Erythroblast (primary cell): ENCODE results near the gene CCSER1.
"Not testable (repeated sequence)": the region's sequence is repeated elsewhere in the genome, so short reads cannot be mapped to it uniquely, and the experiment has no call there.

ENCODE experiments used
- DNase-seq, 2 experiments: peaks; one replicate each; lab custom pipeline; 2025; lab: John Stamatoyannopoulos, UW
- GATA1 ChIP-seq: IDR thresholded peaks from 2 replicates; pipeline ENCODE4 v1.6.1; 2011; ENCODE audit warnings: low read depth, mild to moderate bottlenecking, control low read depth, low read length, moderate library complexity
- POLR2A ChIP-seq: IDR thresholded peaks from 2 replicates; pipeline ENCODE4 v1.6.1; 2011; ENCODE audit warnings: mild to moderate bottlenecking, low read length

Gene CCSER1

DNA sequence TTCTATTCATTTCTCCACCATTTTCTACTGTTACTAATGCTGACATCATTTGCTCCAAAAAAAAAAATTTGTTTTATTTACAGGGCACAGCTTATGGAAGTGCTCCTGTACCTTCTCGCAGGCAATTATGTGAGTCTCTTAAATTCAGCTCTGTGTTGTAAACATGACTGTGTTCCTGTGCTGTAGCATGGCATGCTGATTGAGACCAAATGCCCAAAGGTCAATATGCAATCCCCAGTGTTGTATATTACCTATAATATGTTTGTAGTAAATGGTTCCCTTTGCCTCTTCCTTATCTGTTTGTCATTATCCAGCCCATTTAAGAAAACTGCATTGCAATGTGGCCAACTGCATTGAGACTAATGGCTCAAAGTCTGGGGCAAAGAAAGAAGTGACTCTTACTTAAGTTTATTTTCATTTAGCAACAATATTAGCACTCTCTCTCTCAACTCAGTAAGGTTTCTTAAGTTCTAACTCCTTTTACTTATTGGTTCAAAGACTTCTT, 1156.6 kb downstream of the CCSER1 start:
- no peak for DNase-seq
- TF ChIP-seq GATA1 (no peak), POLR2A (no peak)

DNA sequence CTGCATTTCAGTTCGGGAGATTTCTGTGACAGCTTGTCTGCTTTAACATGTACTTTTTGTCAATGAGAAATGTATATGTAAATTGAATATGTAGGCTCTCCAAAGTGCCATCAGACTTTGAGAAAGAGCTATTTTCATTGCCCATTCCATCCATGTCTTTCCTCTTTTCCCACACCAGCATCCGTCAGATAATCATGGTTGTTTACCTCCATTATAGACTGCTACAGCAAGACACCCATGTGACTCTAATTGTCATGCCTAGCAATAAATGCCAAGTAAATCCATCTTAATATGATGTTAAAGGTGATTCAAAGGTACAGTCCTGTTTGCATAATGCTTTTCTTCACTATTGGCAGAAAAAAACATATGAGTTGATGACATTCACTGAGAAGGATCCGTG, 1157.3 kb downstream of the CCSER1 start:
- no peak for DNase-seq
- TF ChIP-seq POLR2A, result no peak
- no peak for TF ChIP-seq GATA1

DNA sequence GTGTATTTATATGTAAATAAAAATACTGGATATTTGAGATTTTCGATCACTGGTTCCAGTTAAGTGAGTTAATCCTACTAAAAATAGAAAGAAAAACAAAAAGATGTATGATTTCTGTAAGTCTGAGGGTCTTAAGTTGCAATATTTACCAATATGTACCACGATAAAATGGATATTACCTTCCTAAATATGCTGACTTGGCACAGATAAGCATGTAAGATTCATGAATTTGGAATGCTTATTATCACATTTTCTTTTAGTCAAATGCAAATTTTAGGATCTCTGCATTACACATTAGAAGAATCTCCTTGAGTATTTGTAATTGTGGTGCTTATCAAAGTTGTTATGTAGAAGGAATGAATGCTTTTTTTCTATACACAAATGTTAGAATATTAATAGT, 1158.3 kb downstream of the CCSER1 start:
- TF ChIP-seq POLR2A (no peak), GATA1 (no peak)
- no peak for DNase-seq

DNA sequence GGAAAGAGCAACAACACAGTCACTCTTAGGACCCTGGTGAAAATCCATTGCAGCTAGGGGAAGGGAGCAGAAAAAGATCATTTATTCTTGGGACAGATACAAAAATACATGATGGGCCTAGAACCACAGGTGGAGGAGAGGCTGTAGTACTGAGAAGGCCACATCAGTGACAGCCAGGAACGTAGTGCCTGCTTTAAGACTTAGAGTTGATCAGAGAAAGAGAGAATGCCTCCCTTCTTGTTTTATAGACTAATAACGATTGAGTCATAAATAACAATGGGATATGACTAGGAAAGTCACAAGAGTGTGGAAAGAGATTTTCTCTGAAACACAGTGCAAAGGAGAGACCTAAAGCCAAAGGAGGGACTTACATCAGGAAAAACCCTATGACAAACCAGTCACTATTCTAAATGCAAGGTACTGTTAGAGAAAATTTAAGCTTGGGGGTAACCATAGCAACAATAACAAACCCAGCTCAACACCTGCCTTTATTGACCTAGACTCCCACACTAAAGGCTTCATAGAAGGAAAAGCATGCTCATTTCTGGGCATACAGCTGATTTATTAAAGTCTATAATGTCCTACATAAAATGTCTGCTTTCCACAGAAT, 1161.6 kb downstream of the CCSER1 start:
- TF ChIP-seq POLR2A (no peak), GATA1 (no peak)
- no peak for DNase-seq

DNA sequence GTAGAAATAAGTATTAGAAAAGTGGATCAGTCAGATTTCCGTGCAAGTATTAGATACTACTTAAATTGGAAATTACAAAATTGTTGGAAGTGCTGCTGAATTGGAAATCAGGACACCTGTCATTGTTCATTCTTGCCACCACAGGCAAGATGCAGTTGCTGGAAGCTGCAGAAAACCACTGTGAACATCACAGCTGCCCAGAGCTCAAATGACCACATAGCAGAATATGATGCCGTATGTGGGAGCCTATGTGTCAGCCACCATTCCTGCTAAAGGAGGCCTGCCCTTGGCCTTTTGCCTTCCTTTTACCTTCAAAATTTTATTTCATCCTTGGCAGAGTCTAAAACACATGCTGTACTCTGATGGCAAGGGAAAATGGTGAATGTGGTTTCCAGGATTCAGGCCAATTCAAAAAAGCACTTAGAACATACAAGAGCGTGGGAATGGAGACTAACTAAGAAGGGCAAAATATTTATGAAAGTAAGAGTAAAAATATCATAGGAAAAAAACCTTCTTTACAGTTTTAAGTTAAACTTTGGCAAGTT, 1171.0 kb downstream of the CCSER1 start:
- TF ChIP-seq POLR2A, result no peak
- TF ChIP-seq GATA1, result no peak

DNA sequence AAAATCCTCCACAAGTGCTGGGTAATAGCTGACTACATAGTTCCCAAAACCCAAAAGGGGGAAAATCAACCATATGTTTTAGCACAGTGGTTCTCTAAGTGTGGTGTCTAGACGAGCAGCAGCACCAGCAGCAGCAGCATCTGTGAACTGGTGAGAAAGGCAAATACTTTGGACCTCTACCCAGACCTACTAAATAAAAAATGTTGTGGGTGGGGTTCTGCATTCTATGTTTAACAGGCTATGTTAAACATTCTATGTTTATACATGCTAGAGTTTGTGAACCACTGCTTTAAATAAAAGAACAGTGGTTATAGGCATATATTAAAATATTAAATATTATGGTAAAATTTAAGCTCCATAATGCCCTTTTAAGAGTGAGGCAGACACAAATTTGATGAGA, 1171.6 kb downstream of the CCSER1 start:
- DNase-seq, result no peak
- TF ChIP-seq POLR2A, result no peak
- TF ChIP-seq GATA1, result no peak

More for the DNA sequence above, 1171.0 kb downstream of the CCSER1 start:
- no peak for DNase-seq

DNA sequence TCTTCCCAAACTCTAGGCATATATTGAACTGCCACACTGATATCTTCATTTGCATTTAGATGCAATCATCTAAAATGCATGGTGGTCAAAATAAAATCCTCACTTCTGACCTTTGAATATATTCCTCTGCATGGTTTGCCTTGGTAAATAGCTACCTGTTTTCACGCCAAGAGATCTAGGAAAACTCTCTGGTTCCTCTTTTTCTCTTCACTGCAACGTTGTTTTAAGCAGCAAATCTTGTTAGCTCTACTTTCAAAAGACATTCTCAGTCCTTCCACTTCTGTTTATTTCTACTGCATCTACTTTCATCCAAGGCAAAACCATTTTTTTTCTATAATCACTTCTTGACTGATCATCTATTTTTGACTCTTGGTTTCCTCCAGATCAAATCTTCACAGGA, 1174.9 kb downstream of the CCSER1 start:
- no peak for DNase-seq
- TF ChIP-seq GATA1, result peak; percentile 17
- TF ChIP-seq POLR2A, result no peak

DNA sequence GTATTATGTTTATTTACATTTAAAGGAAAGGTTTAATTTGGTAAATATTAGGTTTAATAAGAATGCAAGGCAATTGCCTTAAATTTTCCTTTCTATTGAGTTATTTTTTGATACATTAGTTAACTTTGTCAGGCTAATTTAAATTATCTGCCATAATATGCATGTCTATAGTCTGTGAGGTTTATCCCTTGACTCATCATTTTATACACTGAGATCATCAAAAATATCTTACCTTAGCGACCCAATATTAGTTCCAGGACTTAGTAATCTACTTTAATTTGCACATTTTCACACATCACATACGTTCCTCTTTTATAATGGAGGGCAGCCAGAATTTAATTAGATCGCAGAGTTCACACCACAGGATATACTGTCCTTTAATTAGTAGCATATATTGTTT, 1177.1 kb downstream of the CCSER1 start:
- TF ChIP-seq GATA1, result no peak
- no peak for TF ChIP-seq POLR2A
- DNase-seq, result no peak

DNA sequence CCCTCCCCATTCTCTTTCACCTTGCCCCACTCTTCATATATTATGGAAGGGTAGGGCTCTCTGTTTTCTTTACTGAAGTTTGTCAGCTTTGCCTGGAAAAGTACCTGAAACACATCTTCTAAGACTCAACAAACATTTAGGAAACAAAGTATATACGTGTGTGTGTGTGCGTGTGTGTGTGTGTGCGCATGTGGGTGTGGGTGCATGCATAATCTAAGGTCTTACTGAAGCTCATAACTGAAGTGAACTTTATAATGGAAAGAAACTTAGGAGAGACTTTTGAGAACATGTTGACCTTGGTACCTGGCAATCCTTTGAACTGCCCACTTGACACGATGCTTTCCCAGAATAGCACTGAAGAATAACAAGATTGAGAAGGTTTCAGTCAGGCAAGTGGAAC, 1190.2 kb downstream of the CCSER1 start:
- no peak for DNase-seq
- TF ChIP-seq GATA1, result no peak
- no peak for TF ChIP-seq POLR2A

DNA sequence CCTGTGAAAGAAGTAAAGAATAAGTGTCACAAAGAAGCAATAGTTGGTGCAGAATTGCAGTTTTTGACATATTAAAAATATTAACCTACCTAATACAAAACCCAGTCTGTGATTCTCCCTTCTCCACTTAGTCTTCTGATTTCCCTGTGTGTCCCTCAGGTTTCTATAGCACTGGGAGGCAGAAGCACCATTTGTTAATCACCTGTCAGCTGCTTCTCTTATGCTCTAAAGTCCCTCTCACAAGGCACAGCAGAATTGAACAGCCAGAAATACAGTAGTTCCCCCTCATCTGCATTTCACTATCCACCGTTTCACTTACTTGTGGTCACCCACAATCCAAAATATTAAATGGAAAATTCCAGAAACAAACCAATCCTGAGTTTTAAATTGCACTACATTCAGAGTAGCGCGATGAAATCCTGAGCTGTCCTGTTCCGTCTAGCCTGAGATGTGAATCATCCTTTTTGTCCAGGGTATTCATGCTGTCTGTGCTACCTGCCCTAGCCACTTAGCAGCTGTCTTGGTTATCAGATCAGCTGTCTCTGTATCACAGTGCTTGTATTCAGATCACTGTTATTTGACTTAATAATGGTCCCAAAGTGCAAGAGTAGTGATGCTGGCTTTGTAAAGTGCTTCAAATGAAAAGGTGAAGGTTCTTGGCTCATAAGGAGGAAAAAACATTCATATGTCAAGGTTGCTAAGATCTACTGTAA, 1192.5 kb downstream of the CCSER1 start:
- no peak for DNase-seq

DNA sequence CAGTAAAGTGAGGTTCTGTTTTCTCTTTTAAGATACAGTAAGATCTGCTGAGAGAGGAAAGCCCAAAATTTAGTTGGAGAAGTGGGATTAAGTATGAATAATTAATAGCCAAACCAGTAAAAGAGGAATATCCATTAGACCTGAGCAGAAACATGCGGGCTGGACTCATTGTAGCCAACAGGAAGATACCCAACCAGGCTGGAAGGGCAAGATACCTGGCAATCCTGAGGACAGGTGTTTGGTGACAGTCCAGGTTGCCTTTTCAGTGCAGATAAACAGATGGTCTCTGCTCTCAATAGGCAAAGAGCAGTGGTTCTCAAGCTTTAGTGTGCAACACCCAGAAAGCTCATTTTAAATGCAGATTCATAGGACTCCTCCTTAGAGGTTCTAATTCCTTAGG, 1195.8 kb downstream of the CCSER1 start:
- no peak for DNase-seq
- TF ChIP-seq POLR2A (no peak), GATA1 (no peak)

More for the DNA sequence above, 1192.5 kb downstream of the CCSER1 start:
- TF ChIP-seq POLR2A, result no peak
- no peak for TF ChIP-seq GATA1

DNA sequence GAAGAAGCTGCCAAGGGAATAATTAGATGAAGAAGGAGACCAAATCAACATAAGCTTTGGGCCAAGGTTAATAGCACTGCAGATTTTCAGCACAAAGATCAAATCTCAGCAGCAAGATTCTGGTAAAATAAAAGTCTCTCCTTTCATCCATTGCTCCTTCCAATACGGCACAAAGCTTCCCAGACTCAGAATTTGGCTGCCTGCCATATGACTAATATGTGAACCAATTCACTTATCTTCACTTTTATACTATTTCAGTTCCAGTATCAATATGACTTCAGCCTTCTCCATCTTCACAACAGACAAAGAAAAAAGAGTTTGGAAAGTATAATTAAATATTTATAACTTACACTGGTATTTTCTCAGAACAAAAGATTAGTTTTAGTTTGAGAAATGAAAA, 1198.3 kb downstream of the CCSER1 start:
- TF ChIP-seq GATA1, result no peak
- TF ChIP-seq POLR2A, result no peak
- DNase-seq, result no peak

DNA sequence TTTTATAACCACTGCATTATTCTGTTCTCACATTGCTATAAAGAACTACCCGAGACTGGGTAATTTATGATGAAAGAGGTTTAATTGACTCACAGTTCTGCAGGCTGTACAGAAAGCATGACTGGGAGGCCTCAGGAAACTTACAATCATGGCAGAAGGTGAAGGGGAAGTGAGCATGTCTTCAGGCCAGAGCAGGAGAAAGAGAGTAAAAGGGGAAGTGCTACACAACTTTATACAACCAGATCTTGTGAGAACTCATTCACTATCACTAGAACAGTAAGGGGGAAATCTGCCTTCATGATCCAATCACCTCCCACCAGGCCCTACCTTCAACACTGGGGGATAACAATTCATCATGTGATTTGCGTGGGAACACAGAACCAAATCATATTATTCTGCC, 1199.0 kb downstream of the CCSER1 start:
- DNase-seq, result not testable (repeated sequence)

DNA sequence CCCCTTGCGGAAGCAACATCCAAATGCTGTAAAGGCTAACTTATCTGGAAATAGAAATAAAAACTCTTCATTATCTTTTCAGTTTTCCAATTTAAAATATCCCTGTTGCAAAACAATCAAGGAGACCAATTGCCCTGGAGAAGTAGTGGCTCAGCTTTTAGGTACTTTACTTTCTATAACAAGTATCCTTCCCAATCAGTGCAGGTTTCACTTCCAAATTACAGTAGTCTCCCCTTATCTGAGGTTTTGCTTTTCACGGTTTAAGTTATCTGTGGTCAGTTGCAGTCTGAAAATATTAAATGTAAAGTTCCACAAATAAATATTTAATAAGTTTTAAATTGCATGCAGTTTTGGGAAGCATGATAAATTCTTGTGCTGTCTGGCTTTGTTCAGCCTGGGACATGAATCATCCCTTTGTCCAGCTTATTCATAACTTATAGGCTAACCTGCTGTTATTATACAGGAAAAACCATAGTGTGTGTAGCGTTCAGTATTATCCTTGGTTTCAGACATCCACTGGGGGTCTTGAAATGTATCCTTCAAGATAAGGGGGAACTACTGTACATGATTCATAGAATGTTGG, 1203.5 kb downstream of the CCSER1 start:
- no peak for TF ChIP-seq POLR2A
- no peak for TF ChIP-seq GATA1
- DNase-seq, result no peak

DNA sequence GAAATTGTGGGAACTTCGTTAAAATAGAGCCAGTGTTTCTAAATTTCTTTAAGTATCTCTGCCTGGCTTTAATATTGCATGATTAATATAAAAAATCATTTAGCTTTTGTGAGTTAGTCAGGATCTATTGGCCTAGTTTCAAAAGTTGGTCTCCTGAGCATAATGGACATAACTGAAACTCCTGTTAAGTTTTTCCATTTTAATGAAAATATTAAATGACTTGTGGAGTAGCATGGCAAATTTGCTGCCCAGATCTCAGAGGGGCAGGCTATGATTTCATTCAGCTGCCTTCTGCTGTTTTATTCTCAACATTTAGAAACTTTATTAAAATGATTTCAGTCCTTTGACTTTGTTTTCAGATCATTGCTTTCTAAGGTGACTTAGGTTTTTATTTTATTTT, 1213.6 kb downstream of the CCSER1 start:
- no peak for DNase-seq
- TF ChIP-seq GATA1 (no peak), POLR2A (no peak)
